PC-3 (cell line): ENCODE measurements around the gene LIPJ. TPM values are rescaled to one million over a fixed set of nuclear protein-coding genes. Genes with fewer than 3 reads are reported as not detected.

Source experiments
- ATAC-seq: fragments of 200-7000 bp; cut with Tn5 transposase; 2 replicates; pipeline ENCODE4 v1.9.1; 2020; ENCODE audit warnings: mild to moderate bottlenecking, moderate library complexity
- BruUV-seq: library from RNA; stranded (reverse); fragments of 400-500 nt; replicated peaks from 2 replicates; lab custom pipeline; 2021; lab: Mats Ljungman, UMichigan
- CTCF ChIA-PET: fragments of 300-600 bp; sonication (Branson Sonifier 250); formaldehyde crosslinking; loops from one replicate; lab custom pipeline; 2022; ENCODE audit warnings: antibody characterized with exemption; lab: Charles Lee
- POLR2A ChIA-PET: fragments of 300-600 bp; sonication (Branson Sonifier 250); formaldehyde crosslinking; loops from one replicate; lab custom pipeline; 2022; ENCODE audit warnings: antibody characterized with exemption; ENCODE audit not compliant: unreplicated experiment; lab: Charles Lee
- DNase-seq: peaks from one replicate; pipeline ENCODE4 v3.0.0-alpha.2; 2015
- H2AFZ ChIP-seq: fragments of 300-600 bp; sonication (generic); 2 replicates; pipeline ENCODE4 v1.6.0; 2016; ENCODE audit warnings: antibody characterized with exemption, low read length
- H3F3A ChIP-seq: fragments of 300-600 bp; sonication (generic); one replicate; pipeline ENCODE4 v1.6.0; 2017; ENCODE audit warnings: antibody characterized with exemption, low read length, control low read depth, mild to moderate bottlenecking; ENCODE audit not compliant: unreplicated experiment
- H3K27ac ChIP-seq: fragments of 300-600 bp; sonication (generic); 2 replicates; pipeline ENCODE4 v1.5.1; 2016; ENCODE audit warnings: mild to moderate bottlenecking, low read length
- H3K27me3 ChIP-seq: fragments of 300-600 bp; sonication (generic); 2 replicates; pipeline ENCODE4 v1.6.1; 2016; ENCODE audit warnings: low read length, mixed read lengths
- H3K36me3 ChIP-seq: fragments of 300-600 bp; sonication (generic); 2 replicates; pipeline ENCODE4 v1.6.1; 2016; ENCODE audit warnings: low read depth, mixed run types, low read length, mixed read lengths
- H3K4me1 ChIP-seq: fragments of 300-600 bp; sonication (generic); 2 replicates; pipeline ENCODE4 v1.5.1; 2016; ENCODE audit warnings: low read length; ENCODE audit not compliant: insufficient read depth
- H3K4me2 ChIP-seq: fragments of 300-600 bp; sonication (generic); 2 replicates; pipeline ENCODE4 v1.6.0; 2016; ENCODE audit warnings: low read length
- H3K4me3 ChIP-seq: fragments of 300-600 bp; sonication (generic); 2 replicates; pipeline ENCODE4 v1.5.1; 2016; ENCODE audit warnings: mild to moderate bottlenecking, low read length, mixed read lengths
- H3K79me2 ChIP-seq: fragments of 300-600 bp; sonication (generic); 2 replicates; pipeline ENCODE4 v1.6.1; 2017; ENCODE audit warnings: low read length, mixed read lengths
- H3K9ac ChIP-seq: fragments of 300-600 bp; sonication (generic); 2 replicates; pipeline ENCODE4 v1.6.0; 2016; ENCODE audit warnings: mild to moderate bottlenecking, low read length
- H3K9me2 ChIP-seq: fragments of 300-600 bp; sonication (generic); replicated peaks from 2 replicates; pipeline ENCODE4 v1.6.1; 2016; ENCODE audit warnings: mixed run types, low read length, mixed read lengths
- H3K9me3 ChIP-seq: fragments of 300-600 bp; sonication (generic); 2 replicates; pipeline ENCODE4 v1.6.1; 2016; ENCODE audit warnings: low read length, mixed read lengths
- H4K20me1 ChIP-seq: fragments of 300-600 bp; sonication (generic); 2 replicates; pipeline ENCODE4 v1.6.1; 2016; ENCODE audit warnings: low read length, mixed read lengths
- CTCF ChIP-seq: fragments of 300-600 bp; sonication (generic); conservative IDR thresholded peaks from 2 replicates; pipeline ENCODE4 v1.5.1; 2017; ENCODE audit warnings: antibody characterized with exemption, low read depth, mild to moderate bottlenecking, low read length
- EZH2 ChIP-seq: fragments of 300-600 bp; sonication (generic); IDR thresholded peaks from one replicate; pipeline ENCODE4 v1.6.1; 2017; ENCODE audit warnings: antibody characterized with exemption, mild to moderate bottlenecking, low read length; ENCODE audit not compliant: unreplicated experiment
- EZH2phosphoT487 ChIP-seq: fragments of 300-600 bp; sonication (generic); IDR thresholded peaks from 2 replicates; pipeline ENCODE4 v1.6.1; 2018; ENCODE audit warnings: mild to moderate bottlenecking, antibody characterized with exemption, low read length, borderline replicate concordance
- intact Hi-C: fragments of 100-400 bp; cut with micrococcal nuclease; formaldehyde crosslinking; loops from 2 replicates; pipeline ENCODE4 v1.9.0; 2023
- total RNA-seq: library from RNA; depleted of rRNA; stranded (reverse); fragments of >200 nt; gene quantifications from 2 replicates; pipeline ENCODE4 v1.2.3, GENCODE V29; 2014

LIPJ gene
- total RNA-seq, 1 experiment from 2014 or later, result not detected

DNA sequence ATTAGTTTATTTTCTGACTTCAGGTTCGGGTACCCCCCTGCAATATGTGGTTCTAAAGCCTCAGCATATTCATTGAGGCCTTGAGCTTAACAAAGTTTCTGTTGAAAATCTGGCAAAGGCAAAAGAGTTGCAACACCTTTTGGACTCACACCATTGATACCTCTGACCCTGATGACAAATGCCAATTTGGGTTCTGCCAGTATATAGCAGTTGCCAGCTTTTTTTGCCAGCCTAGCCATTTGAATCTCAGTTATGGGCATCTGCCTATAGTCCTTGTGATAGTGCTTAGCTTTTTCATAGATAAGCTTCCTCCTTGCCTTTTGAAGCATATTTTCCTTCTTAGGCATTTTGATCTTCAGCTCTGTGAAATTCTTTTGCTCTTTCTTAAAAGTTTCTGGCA lies 31.9 kb downstream of the LIPJ start:
- CTCF ChIA-PET, result no interaction called here
- Histone ChIP-seq H3K79me2 (no peaks in the 10 kb centered on the region), H3K9me3 (no peaks in the 10 kb centered on the region), H3K27me3 (no peaks in the 10 kb centered on the region), H3K9ac (no peak overlapping the region), H4K20me1 (no peaks in the 10 kb centered on the region), H3K27ac (no peak overlapping the region), H3K9me2 (no peaks in the 10 kb centered on the region), H3F3A (no peaks in the 10 kb centered on the region), H3K4me2 (no peak overlapping the region), H3K4me1 (no peaks in the 10 kb centered on the region), H3K36me3 (no peaks in the 10 kb centered on the region), H2AFZ (no peak overlapping the region), H3K4me3 (no peak overlapping the region)
- BruUV-seq, result no TSS peak
- intact Hi-C loops, result no loop called here
- DNase-seq (no peak), ATAC-seq (no peak)
- POLR2A ChIA-PET, result no interaction called here
- TF ChIP-seq CTCF (no peak), EZH2 (no peak), EZH2phosphoT487 (no peak)

GRCh38 chr10:88620441-88620840 lies 33.9 kb downstream of the LIPJ start:
- Histone ChIP-seq H3K9me3 (no peaks in the 10 kb centered on the region), H3K4me3 (no peak overlapping the region), H3K27me3 (no peaks in the 10 kb centered on the region), H4K20me1 (no peaks in the 10 kb centered on the region), H3K36me3 (no peaks in the 10 kb centered on the region), H2AFZ (no peak overlapping the region), H3K9ac (no peak overlapping the region), H3K9me2 (no peaks in the 10 kb centered on the region), H3K4me1 (no peaks in the 10 kb centered on the region), H3K4me2 (no peak overlapping the region), H3K79me2 (no peaks in the 10 kb centered on the region), H3F3A (no peaks in the 10 kb centered on the region), H3K27ac (no peak overlapping the region)
- no peak for DNase-seq
- TF ChIP-seq EZH2phosphoT487, result no peak
- TF ChIP-seq CTCF, result no peak
- no peak for TF ChIP-seq EZH2
- ChIA-PET POLR2A (no interaction called here), CTCF (no interaction called here)
- ATAC-seq, result no peak
- BruUV-seq, result no TSS peak
- intact Hi-C loops, result no loop called here

DNA sequence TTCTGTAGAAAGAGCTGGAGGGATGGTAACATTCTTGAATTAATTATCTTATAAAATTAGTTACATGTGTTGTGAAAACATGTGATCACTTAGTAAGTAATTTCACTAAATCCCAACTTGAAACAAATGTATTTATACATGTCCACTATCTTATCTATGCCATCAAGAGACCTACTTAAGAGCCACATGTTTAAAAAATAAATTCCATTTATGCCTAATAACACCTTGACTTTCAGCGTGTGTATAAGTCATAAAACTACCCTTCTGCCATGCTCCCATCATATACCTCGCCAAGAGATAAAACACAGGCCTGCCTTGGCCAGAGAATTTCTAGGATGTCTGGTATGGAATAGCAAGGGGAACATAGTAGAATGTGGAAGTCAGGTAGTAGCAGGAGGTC lies 37.3 kb downstream of the LIPJ start:
- CTCF ChIA-PET, result no interaction called here
- POLR2A ChIA-PET, result no interaction called here
- no peak for DNase-seq
- Histone ChIP-seq H3K4me1 (no peaks in the 10 kb centered on the region), H3K36me3 (no peaks in the 10 kb centered on the region), H3K27me3 (no peaks in the 10 kb centered on the region), H3K27ac (no peak overlapping the region), H3K9ac (no peak overlapping the region), H3K9me2 (no peaks in the 10 kb centered on the region), H3K9me3 (no peaks in the 10 kb centered on the region), H3K4me2 (no peak overlapping the region), H3K79me2 (no peaks in the 10 kb centered on the region), H2AFZ (no peak overlapping the region), H4K20me1 (no peaks in the 10 kb centered on the region), H3F3A (no peaks in the 10 kb centered on the region), H3K4me3 (no peak overlapping the region)
- BruUV-seq, result no TSS peak
- TF ChIP-seq CTCF, result no peak
- no peak for TF ChIP-seq EZH2
- no peak for TF ChIP-seq EZH2phosphoT487
- ATAC-seq, result no peak
- intact Hi-C loops, result no loop called here
